Mesenchymal stem cell (in vitro differentiated cells and primary cell): Measurements from ENCODE around the gene CEBPG.

ENCODE experiments used
- DNase-seq: peaks from one replicate; pipeline ENCODE4 v3.0.0-alpha.2; 2013
- H2AFZ ChIP-seq: one replicate; pipeline ENCODE4 v1.6.1; 2013; ENCODE audit warnings: low read depth, mild to moderate bottlenecking, control low read depth, inconsistent platforms, low read length, moderate library complexity
- H2AK5ac ChIP-seq: 2 replicates; pipeline ENCODE4 v1.6.1; 2013; ENCODE audit warnings: low read length, moderate library complexity, mild to moderate bottlenecking, inconsistent platforms; ENCODE audit not compliant: severe bottlenecking
- H2BK120ac ChIP-seq: one replicate; pipeline ENCODE4 v1.6.1; 2013; ENCODE audit warnings: low read depth, mild to moderate bottlenecking, inconsistent platforms, low read length, moderate library complexity
- H2BK12ac ChIP-seq, 2 experiments: one replicate each; pipeline ENCODE4 v1.6.1; 2013; ENCODE audit warnings: inconsistent platforms in 2 of 2, low read length in 2 of 2, mild to moderate bottlenecking in 2 of 2, moderate library complexity in 2 of 2, control low read depth in 1 of 2
- H2BK15ac ChIP-seq: one replicate; pipeline ENCODE4 v1.6.1; 2013; ENCODE audit warnings: mild to moderate bottlenecking, low read depth, inconsistent platforms; ENCODE audit not compliant: poor library complexity, severe bottlenecking
- H2BK5ac ChIP-seq: 2 replicates; pipeline ENCODE4 v1.6.1; 2013; ENCODE audit warnings: low read depth, mild to moderate bottlenecking, low read length, control low read depth, inconsistent platforms; ENCODE audit not compliant: poor library complexity, severe bottlenecking
- H3K14ac ChIP-seq, 2 experiments: one replicate each; pipeline ENCODE4 v1.6.1; 2013; ENCODE audit warnings: inconsistent platforms in 2 of 2, low read length in 2 of 2, control low read depth in 1 of 2, mild to moderate bottlenecking in 1 of 2, moderate library complexity in 1 of 2
- H3K18ac ChIP-seq, 2 experiments: one replicate each; pipeline ENCODE4 v1.6.1; 2013; ENCODE audit warnings: inconsistent platforms in 2 of 2, low read length in 2 of 2, control low read depth in 1 of 2, low read depth in 1 of 2, mild to moderate bottlenecking in 1 of 2
- H3K23ac ChIP-seq, 2 experiments: one replicate each; pipeline ENCODE4 v1.6.1; 2013; ENCODE audit warnings: inconsistent platforms in 2 of 2, low read length in 2 of 2, mild to moderate bottlenecking in 2 of 2, moderate library complexity in 2 of 2, control low read depth in 1 of 2
- H3K27ac ChIP-seq: 2 replicates; pipeline ENCODE4 v1.5.1; 2013; ENCODE audit warnings: mild to moderate bottlenecking, moderate library complexity, low read length, control low read depth, inconsistent platforms; ENCODE audit not compliant: poor library complexity, severe bottlenecking
- H3K27me3 ChIP-seq, 2 experiments: 2 replicates each; pipeline versions ENCODE4 v1.6.1 to v1.7.0; 2013; ENCODE audit warnings: low read length in 2 of 2, mild to moderate bottlenecking in 2 of 2, moderate library complexity in 2 of 2, control low read depth in 1 of 2, inconsistent platforms in 1 of 2; ENCODE audit not compliant: control insufficient read depth in 1 of 2, insufficient read depth in 1 of 2
- H3K36me3 ChIP-seq, 2 experiments: 2 replicates each; pipeline versions ENCODE4 v1.6.1 to v1.7.0; 2013; ENCODE audit warnings: low read length in 2 of 2, control low read depth in 1 of 2, inconsistent platforms in 1 of 2, low read depth in 1 of 2, mild to moderate bottlenecking in 1 of 2; ENCODE audit not compliant: insufficient read depth in 2 of 2, control insufficient read depth in 1 of 2
- H3K4ac ChIP-seq, 2 experiments: one replicate each; pipeline ENCODE4 v1.6.1; 2013; ENCODE audit warnings: inconsistent platforms in 2 of 2, low read length in 2 of 2, mild to moderate bottlenecking in 2 of 2, moderate library complexity in 2 of 2, control low read depth in 1 of 2, low read depth in 1 of 2
- H3K4me1 ChIP-seq: 2 replicates; pipeline ENCODE4 v1.6.1; 2013; ENCODE audit warnings: low read depth, low read length, control low read depth; ENCODE audit not compliant: control insufficient read depth, insufficient read depth
- H3K4me2 ChIP-seq: 2 replicates; pipeline ENCODE4 v1.6.1; 2013; ENCODE audit warnings: low read length, mild to moderate bottlenecking, inconsistent platforms; ENCODE audit not compliant: poor library complexity, severe bottlenecking
- H3K4me3 ChIP-seq, 2 experiments: 2 replicates each; pipeline versions ENCODE4 v1.5.1 to v1.7.0; 2013; ENCODE audit warnings: low read length in 2 of 2, mild to moderate bottlenecking in 2 of 2, control low read depth in 1 of 2, low read depth in 1 of 2; ENCODE audit not compliant: insufficient read depth in 1 of 2
- H3K79me1 ChIP-seq: replicated peaks from 2 replicates; pipeline ENCODE4 v1.6.1; 2013; ENCODE audit warnings: mild to moderate bottlenecking, control low read depth, low read length, inconsistent platforms; ENCODE audit not compliant: poor library complexity, severe bottlenecking
- H3K9ac ChIP-seq: 2 replicates; pipeline ENCODE4 v1.7.0; 2013; ENCODE audit warnings: mild to moderate bottlenecking, low read length, moderate library complexity
- H3K9me3 ChIP-seq: 2 replicates; pipeline ENCODE4 v1.7.0; 2013; ENCODE audit warnings: mild to moderate bottlenecking, low read length; ENCODE audit not compliant: control insufficient read depth
- H4K8ac ChIP-seq: one replicate; pipeline ENCODE4 v1.6.1; 2013; ENCODE audit warnings: inconsistent platforms, mild to moderate bottlenecking, low read length, moderate library complexity
- H4K91ac ChIP-seq: one replicate; pipeline ENCODE4 v1.6.1; 2013; ENCODE audit warnings: mild to moderate bottlenecking, low read length, inconsistent platforms
- WGBS: methylation state at CpG from one replicate; pipeline ENCODE4 v1.1.7; 2013; ENCODE audit warnings: mixed read lengths; 5-methylcytosine and 5-hydroxymethylcytosine counted together

The CEBPG gene

GRCh38 chr19:33376941-33377557, 3.5 kb downstream of the CEBPG start:
- Histone ChIP-seq H3K9me3 (no peaks in the 10 kb centered on the region), H3K27me3 (no peaks in the 10 kb centered on the region), H3K36me3 (peaks cover 7 to 20% of the 10 kb centered on the region in 2 experiments), H2BK120ac (no peak overlapping the region), H2AFZ (no peak overlapping the region), H3K14ac (no peak overlapping the region), H3K4ac (no peak overlapping the region), H3K4me1 (peaks cover 9% of the 10 kb centered on the region), H2BK5ac (no peak overlapping the region), H2BK15ac (no peak overlapping the region), H2AK5ac (peak overlapping the region; percentile 3), H3K79me1 (peaks cover 14% of the 10 kb centered on the region), H3K18ac (no peak overlapping the region), H3K4me2 (no peak overlapping the region), H3K9ac (no peak overlapping the region), H2BK12ac (no peak overlapping the region), H3K27ac (no peak overlapping the region), H3K23ac (no peak overlapping the region), H3K4me3 (no peak overlapping the region), H4K8ac (no peak overlapping the region), H4K91ac (no peak overlapping the region)
- peak; percentile 4 for DNase-seq
- 92% methylated on average over 6 of the region's 7 CpGs for WGBS

GRCh38 chr19:33377586-33378475, 4.3 kb downstream of the CEBPG start:
- H3K4me2 ChIP-seq: no peak overlapping the region
- H3K27me3 ChIP-seq: no peaks in the 10 kb centered on the region
- WGBS: 96% methylated on average over 11 of the region's 12 CpGs
- no peak overlapping the region for H3K4ac ChIP-seq
- H2AK5ac ChIP-seq: no peak overlapping the region
- no peak overlapping the region for H2AFZ ChIP-seq
- no peak overlapping the region for H3K27ac ChIP-seq
- H3K4me1 ChIP-seq: peaks cover 9% of the 10 kb centered on the region
- no peak overlapping the region for H4K8ac ChIP-seq
- no peak overlapping the region for H4K91ac ChIP-seq
- H2BK5ac ChIP-seq: no peak overlapping the region
- H2BK120ac ChIP-seq: no peak overlapping the region
- no peak overlapping the region for H3K18ac ChIP-seq
- no peak overlapping the region for H2BK12ac ChIP-seq
- no peak overlapping the region for H2BK15ac ChIP-seq
- peaks cover 7 to 20% of the 10 kb centered on the region in 2 experiments for H3K36me3 ChIP-seq
- H3K9ac ChIP-seq: no peak overlapping the region
- no peaks in the 10 kb centered on the region for H3K9me3 ChIP-seq
- no peak overlapping the region for H3K14ac ChIP-seq
- peak; percentile 10 for DNase-seq
- H3K23ac ChIP-seq: no peak overlapping the region
- peaks cover 18% of the 10 kb centered on the region for H3K79me1 ChIP-seq
- H3K4me3 ChIP-seq: no peak overlapping the region

- no peak overlapping the region for H2BK12ac ChIP-seq
- no peak overlapping the region for H2AFZ ChIP-seq
- H4K8ac ChIP-seq: no peak overlapping the region
- no peaks in the 10 kb centered on the region for H3K27me3 ChIP-seq
- peaks cover 29% of the 10 kb centered on the region for H3K79me1 ChIP-seq
- peaks cover 13 to 20% of the 10 kb centered on the region in 2 experiments for H3K36me3 ChIP-seq
- no peak overlapping the region for H3K14ac ChIP-seq
- no peak overlapping the region for H2BK120ac ChIP-seq
- H2AK5ac ChIP-seq: no peak overlapping the region
- H3K27ac ChIP-seq: no peak overlapping the region
- no peak overlapping the region for H3K23ac ChIP-seq
- H3K4me1 ChIP-seq: peaks cover 9% of the 10 kb centered on the region
- H3K4me2 ChIP-seq: no peak overlapping the region
- no peak overlapping the region for H2BK5ac ChIP-seq
- no peak overlapping the region for H3K18ac ChIP-seq
- no peak overlapping the region for H3K4me3 ChIP-seq
- no peak overlapping the region for H4K91ac ChIP-seq
- H3K4ac ChIP-seq: no peak overlapping the region
- no peak overlapping the region for H2BK15ac ChIP-seq
- WGBS: 96% methylated on average over 16 of the region's 16 CpGs
- no peaks in the 10 kb centered on the region for H3K9me3 ChIP-seq
- no peak for DNase-seq
- H3K9ac ChIP-seq: no peak overlapping the region
Observed at GRCh38 chr19:33379151-33379829, 5.8 kb downstream of the CEBPG start.

- Histone ChIP-seq H3K27me3 (no peaks in the 10 kb centered on the region), H3K14ac (no peak overlapping the region), H3K36me3 (peaks cover 17 to 22% of the 10 kb centered on the region in 2 experiments), H3K9me3 (no peaks in the 10 kb centered on the region), H2BK12ac (no peak overlapping the region), H3K9ac (no peak overlapping the region), H4K8ac (no peak overlapping the region), H3K18ac (no peak overlapping the region), H4K91ac (no peak overlapping the region), H2BK15ac (no peak overlapping the region), H2AK5ac (no peak overlapping the region), H3K4me3 (no peak overlapping the region), H2AFZ (no peak overlapping the region), H3K4ac (no peak overlapping the region), H2BK120ac (no peak overlapping the region), H3K4me2 (no peak overlapping the region), H3K27ac (no peak overlapping the region), H3K79me1 (peaks cover 37% of the 10 kb centered on the region), H3K23ac (no peak overlapping the region), H2BK5ac (no peak overlapping the region), H3K4me1 (peaks cover 5% of the 10 kb centered on the region)
- 92% methylated on average over 4 of the region's 4 CpGs for WGBS
- no peak for DNase-seq
Observed at GRCh38 chr19:33381101-33381500, 7.6 kb downstream of the CEBPG start.
